Aorta (tissue), 5 donors: ENCODE data around the gene KASH5. TPM values are rescaled to one million over a fixed set of nuclear protein-coding genes. Genes with fewer than 3 reads are reported as not detected.

ENCODE experiments used
- ATAC-seq: fragments of 200-7000 bp; cut with Tn5 transposase; one replicate; pipeline ENCODE4 v1.9.1; 2022; ENCODE audit warnings: moderate library complexity; ENCODE audit not compliant: low FRiP score
- DNase-seq, 2 donors: peaks; one replicate each; pipeline ENCODE4 v3.0.0-alpha.2; 2020
- H3K27ac ChIP-seq, 2 donors: one replicate each; pipeline ENCODE4 v1.5.1; 2013; ENCODE audit warnings: low read length in 2 of 2, mild to moderate bottlenecking in 2 of 2, moderate library complexity in 2 of 2, control low read depth in 1 of 2, inconsistent platforms in 1 of 2, low read depth in 1 of 2
- H3K27me3 ChIP-seq, 2 donors: one replicate each; pipeline ENCODE4 v1.6.1; 2013; ENCODE audit warnings: control low read depth in 1 of 2, low read length in 1 of 2, mild to moderate bottlenecking in 1 of 2, moderate library complexity in 1 of 2; ENCODE audit not compliant: insufficient read depth in 2 of 2, control insufficient read depth in 1 of 2
- H3K36me3 ChIP-seq, 2 donors: one replicate each; pipeline ENCODE4 v1.6.1; 2013; ENCODE audit warnings: control low read depth in 1 of 2, low read length in 1 of 2, mild to moderate bottlenecking in 1 of 2; ENCODE audit not compliant: insufficient read depth in 2 of 2, control insufficient read depth in 1 of 2
- H3K4me1 ChIP-seq, 2 donors: one replicate each; pipeline ENCODE4 v1.6.1; 2013; ENCODE audit warnings: low read length in 2 of 2, control low read depth in 1 of 2, mild to moderate bottlenecking in 1 of 2, moderate library complexity in 1 of 2; ENCODE audit not compliant: insufficient read depth in 2 of 2, control insufficient read depth in 1 of 2
- H3K4me3 ChIP-seq, 2 donors: one replicate each; pipeline ENCODE4 v1.5.1; 2013; ENCODE audit warnings: low read length in 2 of 2, control low read depth in 1 of 2, mild to moderate bottlenecking in 1 of 2
- H3K9me3 ChIP-seq: one replicate; pipeline ENCODE4 v1.6.1; 2013; ENCODE audit warnings: mild to moderate bottlenecking, low read length; ENCODE audit not compliant: control insufficient read depth
- WGBS, 2 donors: extraction: QIAGEN DNeasy Blood & Tissue Kit; methylation state at CpG; one replicate each; pipeline ENCODE4 v1.1.7; 2013; 5-methylcytosine and 5-hydroxymethylcytosine counted together
- intact Hi-C, 2 donors: fragments of 100-400 bp; cut with DNase I; formaldehyde crosslinking; loops; one replicate each; pipeline versions ENCODE4 v1.14.2 to v1.15.0; 2022
- polyA plus RNA-seq, 2 donors: library from polyadenylated mRNA; stranded (reverse); fragments of 200-250 nt; gene quantifications; one replicate each; pipeline ENCODE4 v1.2.3, GENCODE V29; 2013
- total RNA-seq, 2 donors: library from RNA; stranded (reverse); fragmentation: NEBNext Ultra II Directional; extraction: Animal tissue kit (Norgen Biotek cat#: 25700); gene quantifications; one replicate each; pipeline ENCODE4 v1.2.1, GENCODE V29; 2021
- donor health status: healthy with polysubstance abuse.
- donor health status: Bipolar disorder and iron deficiency.
- donor health status: DM: no; HTN: no; CAD: no.
- donor health status: DM: no; HTN: no; CAD: no.
- donor health status: DM: yes; HTN: yes; CAD: no.

The KASH5 gene
- total and polyA plus RNA-seq, 4 donors: not detected

DNA sequence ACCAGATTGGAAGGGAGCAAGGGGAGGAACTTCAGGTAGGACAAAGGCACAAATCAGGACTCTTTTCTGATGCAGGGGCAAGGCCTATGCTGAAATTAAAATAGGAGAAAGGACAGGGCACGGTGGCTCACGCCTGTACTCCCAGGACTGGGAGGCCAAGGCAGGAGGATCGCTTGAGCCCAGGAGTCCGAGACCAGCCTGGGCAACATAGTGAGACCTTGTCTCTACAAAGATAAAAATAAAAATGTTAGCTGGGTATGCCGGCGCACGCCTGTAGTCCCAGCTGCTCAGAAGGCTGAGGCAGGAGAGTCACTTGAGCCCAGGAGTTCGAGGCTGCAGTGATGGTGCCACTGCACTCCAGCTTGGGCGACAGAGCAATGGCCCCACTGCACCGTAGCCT lies 47.6 kb downstream of the KASH5 start:
- Histone ChIP-seq H3K4me3 (no peak overlapping the region), H3K27ac (no peak overlapping the region), H3K9me3 (no peaks in the 10 kb centered on the region), H3K27me3 (no peaks in the 10 kb centered on the region), H3K36me3 (no peaks in the 10 kb centered on the region), H3K4me1 (no peaks in the 10 kb centered on the region)
- ATAC-seq (no peak), DNase-seq (no peak)
- intact Hi-C loops: no loop called here
- 83 to 85% methylated on average over 10 of the region's 10 CpGs for WGBS, 2 donors

DNA sequence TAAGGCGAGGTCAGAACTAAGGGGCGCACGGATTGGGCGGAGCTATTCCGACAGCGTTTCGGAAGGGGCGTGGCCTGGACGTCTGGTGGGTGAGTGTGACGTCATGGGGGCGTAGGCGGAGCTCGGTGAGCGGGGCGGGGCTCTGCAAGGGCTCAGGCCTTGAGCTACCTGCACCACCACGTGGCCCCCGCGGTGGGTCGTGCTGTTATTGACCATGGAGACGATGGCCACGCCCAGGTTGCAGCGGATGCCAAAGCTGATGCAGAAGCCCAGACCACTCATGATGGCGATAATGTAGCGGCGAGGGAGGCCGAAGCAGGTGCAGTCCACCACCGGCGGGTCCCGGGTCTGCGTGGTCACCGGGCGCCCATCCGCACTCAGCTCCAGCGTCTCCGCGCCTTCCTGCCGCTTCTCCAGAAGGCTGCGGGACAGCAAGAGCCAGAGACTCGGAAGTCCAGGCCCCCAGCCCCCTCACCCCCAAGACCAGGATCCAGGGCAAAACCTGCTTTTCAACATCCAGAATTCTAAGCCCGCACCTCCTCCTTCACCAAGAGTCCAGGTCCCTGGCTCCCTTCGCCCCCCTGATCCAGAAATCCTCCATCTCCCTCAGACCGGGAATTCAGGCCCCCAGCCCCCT lies 48.5 kb downstream of the KASH5 start:
- Histone ChIP-seq H3K4me1 (no peaks in the 10 kb centered on the region), H3K36me3 (no peaks in the 10 kb centered on the region), H3K27me3 (no peaks in the 10 kb centered on the region), H3K27ac (no peak overlapping the region), H3K4me3 (no peak overlapping the region), H3K9me3 (no peaks in the 10 kb centered on the region)
- intact Hi-C loops: no loop called here
- 11 to 16% methylated on average over 32 to 42 of the region's 42 CpGs for WGBS, 2 donors
- DNase-seq: no peak
- no peak for ATAC-seq

DNA sequence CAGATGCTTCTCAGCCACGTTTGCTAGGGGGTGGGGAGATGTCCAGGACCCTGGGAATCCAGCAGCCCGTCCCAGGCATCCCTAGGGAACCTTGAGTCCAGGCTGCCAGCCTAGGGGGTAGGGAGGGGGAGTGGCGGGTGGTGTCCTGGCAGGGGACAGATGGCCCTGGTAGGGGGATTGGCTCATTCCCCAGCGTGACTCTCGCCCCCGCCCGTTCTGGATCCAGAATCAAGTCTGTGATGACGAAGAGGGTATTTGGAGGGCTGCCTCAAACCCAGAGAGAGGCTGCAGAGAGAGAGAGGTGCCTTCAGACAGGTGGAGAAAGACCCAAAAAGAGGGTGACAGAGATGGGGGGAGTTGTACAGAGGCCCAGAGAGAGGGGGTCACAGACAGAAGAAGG lies 49.2 kb downstream of the KASH5 start:
- no peak for DNase-seq
- ATAC-seq: no peak
- no peak overlapping the region for H3K4me3 ChIP-seq
- no peaks in the 10 kb centered on the region for H3K27me3 ChIP-seq
- intact Hi-C loops: no loop called here
- H3K9me3 ChIP-seq: no peaks in the 10 kb centered on the region
- no peaks in the 10 kb centered on the region for H3K36me3 ChIP-seq
- no peaks in the 10 kb centered on the region for H3K4me1 ChIP-seq
- no peak overlapping the region for H3K27ac ChIP-seq
- WGBS, 2 donors: 1 to 3% methylated on average over 8 of the region's 8 CpGs

DNA sequence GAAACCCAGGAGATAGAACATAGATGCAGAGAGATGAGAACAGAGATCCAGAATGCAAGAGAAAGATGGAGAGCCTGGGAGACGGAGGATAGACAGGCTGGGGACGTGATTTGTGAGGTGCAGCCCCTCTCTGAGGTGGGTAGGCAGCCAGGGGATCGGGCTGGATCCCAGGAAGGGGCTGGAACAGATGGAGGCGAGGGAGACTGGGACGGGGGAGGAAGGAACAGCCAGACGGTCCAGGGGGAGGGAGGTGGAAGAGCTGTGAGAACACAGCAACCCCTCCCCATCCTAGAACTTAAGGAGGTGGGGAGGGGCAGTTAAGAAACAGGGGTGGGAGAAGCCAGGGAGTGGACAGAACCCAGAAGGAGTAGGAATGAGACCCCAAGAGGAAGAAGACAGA lies 50.2 kb downstream of the KASH5 start:
- ATAC-seq: no peak
- no peaks in the 10 kb centered on the region for H3K27me3 ChIP-seq
- no peak overlapping the region for H3K4me3 ChIP-seq
- H3K4me1 ChIP-seq: no peaks in the 10 kb centered on the region
- WGBS, 2 donors: 8 to 20% methylated on average over 6 of the region's 6 CpGs
- no peaks in the 10 kb centered on the region for H3K9me3 ChIP-seq
- intact Hi-C loops: no loop called here
- DNase-seq: no peak
- no peak overlapping the region for H3K27ac ChIP-seq
- no peaks in the 10 kb centered on the region for H3K36me3 ChIP-seq

DNA sequence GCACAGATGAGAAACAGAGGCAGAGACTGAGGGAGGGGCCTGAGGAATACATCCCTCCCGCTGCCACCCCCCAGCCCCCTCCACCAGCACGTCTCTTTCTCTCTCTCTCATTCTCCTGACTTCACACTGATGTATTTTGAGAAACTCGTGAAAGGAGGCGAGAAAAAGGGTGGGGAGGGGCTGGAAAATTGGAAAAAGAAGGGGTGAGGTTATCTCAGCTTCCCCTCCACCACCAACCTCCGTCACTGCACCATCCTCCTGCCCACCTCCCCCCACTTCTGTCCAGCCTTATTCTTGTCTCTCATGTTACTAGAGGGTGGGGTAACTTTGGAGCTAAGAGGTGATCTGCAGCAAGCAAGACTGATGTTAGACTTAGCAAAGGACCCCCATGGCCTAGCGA lies 51.8 kb downstream of the KASH5 start:
- 44 to 48% methylated on average over 6 of the region's 6 CpGs for whole genome bisulfite sequencing, 2 donors
- intact Hi-C loops: loop anchor here (5.0 kb wide), 1 partner anchor 213 kb away; no protein-coding TSS in a partner anchor
- no peak overlapping the region for H3K27ac ChIP-seq
- H3K4me1 ChIP-seq: no peaks in the 10 kb centered on the region
- H3K4me3 ChIP-seq: no peak overlapping the region
- DNase-seq (no peak), ATAC-seq (no peak)
- no peaks in the 10 kb centered on the region for H3K36me3 ChIP-seq
- no peaks in the 10 kb centered on the region for H3K9me3 ChIP-seq
- no peaks in the 10 kb centered on the region for H3K27me3 ChIP-seq

DNA sequence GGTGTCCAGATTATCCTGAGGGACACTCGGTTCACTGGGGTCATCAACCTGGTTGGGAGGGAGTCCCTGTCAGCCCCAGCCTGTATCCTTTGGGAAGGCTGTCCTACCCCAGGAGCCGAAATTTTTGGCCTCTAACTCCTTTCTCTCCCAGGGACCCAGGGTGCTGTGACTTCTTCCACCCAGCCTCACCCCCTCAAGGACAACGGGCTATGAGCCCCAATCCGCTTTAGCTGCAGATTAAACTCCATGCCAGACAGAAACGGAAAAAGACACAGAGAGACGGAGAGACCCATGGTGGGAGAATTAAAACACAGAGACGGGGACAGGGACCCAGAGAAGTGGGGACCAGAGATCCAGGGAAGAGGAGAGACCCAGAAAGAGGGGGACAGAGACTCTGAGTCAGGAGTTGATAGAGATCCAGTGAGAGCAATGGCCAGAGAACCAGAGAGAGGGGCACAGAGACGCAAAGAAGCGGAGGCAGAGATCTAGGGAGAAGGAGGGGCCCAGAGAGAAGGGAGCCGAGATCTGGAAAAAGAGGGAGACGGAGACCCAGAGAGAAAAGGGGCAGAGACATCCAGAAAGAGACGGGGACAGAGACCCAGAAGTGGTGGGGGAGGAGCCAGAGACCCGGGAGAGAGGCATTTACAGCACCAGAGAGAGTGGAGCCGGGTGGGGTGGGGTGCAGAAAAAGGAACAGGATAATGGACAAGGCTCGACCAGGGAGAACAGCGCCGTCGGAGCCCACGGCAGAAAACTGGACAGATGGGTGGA lies 52.6 kb downstream of the KASH5 start:
- ATAC-seq: no peak
- no peak overlapping the region for H3K4me3 ChIP-seq
- 21 to 23% methylated on average over 15 to 19 of the region's 19 CpGs for WGBS, 2 donors
- no peaks in the 10 kb centered on the region for H3K36me3 ChIP-seq
- no peaks in the 10 kb centered on the region for H3K27me3 ChIP-seq
- intact Hi-C loops: loop anchor here (5.0 kb wide), 1 partner anchor 213 kb away; no protein-coding TSS in a partner anchor
- H3K9me3 ChIP-seq: no peaks in the 10 kb centered on the region
- DNase-seq: no peak
- no peaks in the 10 kb centered on the region for H3K4me1 ChIP-seq
- no peak overlapping the region for H3K27ac ChIP-seq

DNA sequence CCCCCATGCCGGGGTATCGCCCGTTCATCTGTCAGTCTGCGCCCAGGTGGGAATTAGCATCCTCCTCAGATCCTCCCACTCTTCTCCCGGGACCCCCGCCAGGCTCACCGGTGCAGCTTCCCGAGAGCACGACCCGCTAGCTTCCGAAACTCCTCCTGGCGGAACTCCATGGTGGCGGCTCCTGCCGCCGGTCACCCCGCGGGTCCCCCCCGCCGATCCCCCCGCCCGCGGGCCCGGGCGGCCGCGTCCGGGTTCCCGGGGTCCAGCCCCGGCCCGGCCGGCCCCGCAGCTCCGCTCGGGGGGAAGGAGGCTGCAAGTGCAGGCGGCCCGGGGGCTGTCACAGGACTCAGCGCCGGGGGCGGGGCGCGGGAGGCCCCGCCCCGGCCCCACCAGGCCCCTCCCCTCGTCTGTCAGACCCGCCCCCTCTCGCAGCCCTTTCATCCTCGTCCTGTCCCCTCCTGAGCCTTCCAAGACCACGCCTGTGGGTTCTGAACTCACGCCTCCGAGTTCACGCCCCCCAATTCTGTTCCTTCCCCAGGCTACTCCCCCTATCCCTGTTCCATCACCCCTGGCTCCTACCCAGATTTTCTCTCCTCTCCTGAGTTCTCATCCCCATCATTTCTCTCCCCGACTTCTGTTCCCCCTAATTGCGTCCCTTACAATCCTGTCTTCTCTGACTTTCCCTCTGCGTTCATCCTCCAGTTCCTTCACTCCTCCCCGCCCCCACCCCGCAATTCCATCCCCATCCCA lies 53.3 kb downstream of the KASH5 start, which contains the start of gene SLC17A7:
SLC17A7 (minus strand) TSS at position 318 of the 750 bp plus-strand sequence; CDS start at position 170, 148 bp downstream.
- Histone ChIP-seq H3K4me1 (no peaks in the 10 kb centered on the region), H3K9me3 (no peaks in the 10 kb centered on the region), H3K27ac (no peak within 1 kb of the TSS), H3K36me3 (no peaks in the 10 kb centered on the region), H3K27me3 (no peaks in the 10 kb centered on the region), H3K4me3 (no peak within 1 kb of the TSS)
- 2 to 4% methylated on average over 32 to 56 of the region's 56 CpGs for WGBS, 2 donors
- DNase-seq (peak in 1 of 2 donors; percentile 69), ATAC-seq (peak; percentile 33)
- intact Hi-C loops: loop anchor here (5.0 kb wide), 1 partner anchor 214 kb away; no protein-coding TSS in a partner anchor

DNA sequence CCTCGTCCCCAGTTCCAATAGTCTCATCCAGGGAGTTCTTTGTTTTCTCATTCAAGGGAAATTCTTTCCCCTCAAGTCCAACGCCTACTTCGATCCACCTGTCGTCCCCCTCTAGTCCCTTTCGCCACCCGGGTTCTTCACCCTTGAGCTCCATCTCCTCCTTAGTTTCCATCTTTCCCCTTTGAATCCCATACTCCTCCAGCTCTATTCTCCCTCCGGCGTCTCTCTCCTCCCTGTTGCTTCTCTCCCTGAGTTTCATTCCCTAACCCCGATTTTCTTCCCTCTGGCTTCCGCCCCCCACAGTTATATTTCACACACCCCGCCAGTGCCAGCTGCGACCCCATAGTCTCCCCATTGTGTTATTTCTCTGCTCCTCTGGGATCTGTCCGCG lies 53.9 kb downstream of the KASH5 start:
- no peaks in the 10 kb centered on the region for H3K27me3 ChIP-seq
- no peak overlapping the region for H3K27ac ChIP-seq
- H3K4me1 ChIP-seq: no peaks in the 10 kb centered on the region
- DNase-seq (no peak), ATAC-seq (no peak)
- no peak overlapping the region for H3K4me3 ChIP-seq
- intact Hi-C loops: loop anchor here (2.0 to 5.0 kb wide), 2 partner anchors 51 to 215 kb away; no protein-coding TSS in a partner anchor
- H3K9me3 ChIP-seq: no peaks in the 10 kb centered on the region
- no peaks in the 10 kb centered on the region for H3K36me3 ChIP-seq
- WGBS, 2 donors: 16 to 20% methylated on average over 14 of the region's 14 CpGs
